ENCODE data around the gene C20orf173.

Gene C20orf173

GRCh38 chr20:35506179-35506578 is 23.3 kb downstream of the C20orf173 start:
- no peak for DNase-seq

- no peak for DNase-seq
Measured at GRCh38 chr20:35504751-35505150, 24.7 kb downstream of the C20orf173 start.

- no peak for DNase-seq
Measured at GRCh38 chr20:35503841-35504561, 25.5 kb downstream of the C20orf173 start.

GRCh38 chr20:35503281-35503680 is 26.2 kb downstream of the C20orf173 start:
- no peak for DNase-seq

GRCh38 chr20:35502352-35502751 is 27.1 kb downstream of the C20orf173 start:
- peak; percentile 35 to 50 (median 39) for DNase-seq

GRCh38 chr20:35499271-35499670 is 30.2 kb downstream of the C20orf173 start:
- no peak for DNase-seq

DNA sequence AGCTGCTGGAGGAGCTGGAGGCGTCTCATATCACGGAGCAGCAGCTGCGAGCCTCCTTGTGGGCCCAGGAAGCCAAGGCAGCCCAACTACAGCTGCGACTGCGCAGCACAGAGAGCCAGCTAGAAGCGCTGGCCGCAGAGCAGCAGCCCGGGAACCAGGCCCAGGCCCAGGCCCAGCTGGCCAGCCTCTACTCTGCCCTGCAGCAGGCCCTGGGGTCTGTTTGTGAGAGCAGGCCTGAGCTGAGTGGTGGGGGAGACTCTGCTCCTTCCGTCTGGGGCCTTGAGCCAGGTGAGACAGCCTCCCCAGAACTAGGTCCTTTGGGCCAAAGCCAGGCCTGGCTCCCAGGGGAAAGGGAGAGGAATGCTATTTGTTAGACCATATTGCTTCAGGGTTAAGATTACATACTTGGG is 31.7 kb downstream of the C20orf173 start:
- no peak for DNase-seq

DNA sequence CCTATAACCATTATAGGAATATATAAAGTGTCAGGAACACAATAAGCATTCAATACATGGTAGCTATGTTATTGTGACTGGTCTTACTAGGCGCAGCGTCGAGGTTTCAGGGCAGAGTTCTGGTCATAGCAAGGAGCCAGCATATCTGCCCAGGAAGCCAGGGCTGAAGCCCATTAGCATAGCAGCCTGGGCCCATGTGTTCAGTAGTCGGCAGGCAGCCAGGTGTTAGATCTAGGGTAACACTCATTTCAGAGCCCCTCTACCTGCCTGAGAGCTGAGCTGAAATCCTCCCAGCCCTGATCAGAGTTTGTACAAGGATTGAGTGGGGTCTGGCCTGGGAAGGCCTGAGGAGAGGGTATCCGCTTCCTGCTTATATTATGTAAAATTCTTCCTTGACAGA is 32.1 kb downstream of the C20orf173 start:
- no peak for DNase-seq

DNA sequence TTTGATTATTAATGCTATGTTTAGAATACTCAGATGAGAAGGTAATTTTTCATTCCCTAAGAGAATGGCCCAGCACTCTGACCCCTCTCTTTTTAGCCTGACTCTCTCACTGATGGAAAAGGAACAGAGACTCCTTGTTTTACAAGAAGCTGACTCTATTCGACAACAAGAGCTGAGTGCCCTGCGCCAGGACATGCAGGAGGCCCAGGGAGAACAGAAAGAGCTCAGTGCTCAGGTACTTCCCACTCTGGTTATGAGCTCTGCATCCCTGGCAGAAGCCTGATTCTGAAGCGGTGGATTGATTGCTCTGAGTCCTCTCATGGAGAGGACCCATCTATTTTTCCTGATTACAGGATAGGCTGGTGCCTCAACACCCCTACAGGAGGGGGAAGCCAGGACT is 33.0 kb downstream of the C20orf173 start:
- DNase-seq, result no peak

DNA sequence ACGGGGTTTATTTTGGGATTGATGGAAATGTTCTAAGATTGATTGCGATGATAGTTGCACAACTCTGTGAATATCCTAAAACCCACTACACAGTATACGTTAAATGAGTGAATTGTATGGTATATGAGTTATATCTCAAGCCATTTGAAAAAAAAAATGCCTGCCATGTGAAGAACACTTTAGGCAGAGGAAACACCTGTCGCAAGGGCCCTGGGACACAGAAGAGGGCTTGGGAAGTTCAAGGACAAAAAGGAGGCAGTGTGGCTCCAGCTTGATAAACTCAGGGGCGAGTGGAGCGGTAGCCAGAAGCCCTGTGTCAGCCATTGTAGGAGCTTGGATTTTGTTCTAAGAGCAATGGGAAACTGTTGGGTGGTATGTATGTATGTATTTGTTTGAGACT is 37.1 kb downstream of the C20orf173 start:
- no peak for DNase-seq

DNA sequence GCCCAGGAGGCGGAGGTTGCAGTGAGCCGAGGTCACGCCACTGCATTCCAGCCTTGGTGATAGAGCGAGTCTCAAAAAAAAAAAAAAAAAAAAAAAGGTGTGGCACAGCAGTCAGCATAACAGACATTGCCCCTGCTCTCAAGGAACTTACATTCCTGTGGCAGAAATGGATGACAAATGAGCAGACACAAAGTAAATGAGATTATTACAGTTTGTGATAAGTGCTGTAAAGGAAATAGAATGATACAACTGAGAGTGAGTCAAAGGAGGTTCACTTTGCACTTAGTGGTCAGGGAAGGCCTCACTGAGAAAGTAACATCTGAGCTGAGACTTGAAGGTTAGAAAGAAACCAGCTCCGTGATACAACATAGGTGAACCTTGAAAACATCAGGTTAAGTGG is 37.6 kb downstream of the C20orf173 start:
- peak in 1 of 3 donors; percentile 10 for DNase-seq

- peak; percentile 56 to 57 (median 56) for DNase-seq
Measured at GRCh38 chr20:35490736-35491181, 38.7 kb downstream of the C20orf173 start.

DNA sequence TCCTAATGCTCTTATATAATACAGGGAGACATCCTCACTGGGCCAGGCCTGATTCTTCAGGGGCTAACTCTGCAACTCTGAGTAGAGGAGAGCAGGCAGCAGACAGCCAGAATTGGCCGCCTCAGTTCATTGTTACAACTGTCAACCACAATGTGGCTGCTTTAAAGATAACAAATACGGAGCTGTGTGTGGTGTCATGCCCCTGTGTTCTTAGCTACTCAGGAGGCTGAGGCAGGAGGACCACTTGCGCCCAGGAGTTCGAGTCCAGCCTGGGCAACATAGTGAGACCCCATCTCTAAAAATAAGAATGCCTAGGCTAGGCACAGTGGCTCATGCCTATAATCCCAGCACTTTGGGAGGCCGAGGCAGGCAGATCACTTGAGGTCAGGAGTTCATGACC is 39.7 kb downstream of the C20orf173 start:
- no peak for DNase-seq

DNA sequence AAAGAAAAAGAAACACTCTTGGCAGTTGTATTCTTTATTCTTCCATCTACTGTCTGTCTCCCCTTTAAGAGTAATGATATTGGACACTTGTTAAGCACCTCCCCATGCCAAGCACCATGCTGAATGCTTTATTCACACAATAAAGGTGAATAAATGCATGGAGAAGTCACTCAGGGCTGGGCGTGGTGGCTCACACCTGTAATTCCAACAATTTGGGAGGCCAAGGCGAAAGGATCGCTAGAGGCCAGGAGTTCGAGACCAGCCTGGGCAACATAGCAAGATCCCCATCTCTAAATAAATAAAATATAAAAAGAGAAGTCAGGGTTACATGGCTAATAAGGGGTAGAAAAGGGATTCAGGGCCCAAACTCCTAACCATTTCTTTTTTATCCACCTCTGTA is 42.0 kb downstream of the C20orf173 start:
- no peak for DNase-seq

DNA sequence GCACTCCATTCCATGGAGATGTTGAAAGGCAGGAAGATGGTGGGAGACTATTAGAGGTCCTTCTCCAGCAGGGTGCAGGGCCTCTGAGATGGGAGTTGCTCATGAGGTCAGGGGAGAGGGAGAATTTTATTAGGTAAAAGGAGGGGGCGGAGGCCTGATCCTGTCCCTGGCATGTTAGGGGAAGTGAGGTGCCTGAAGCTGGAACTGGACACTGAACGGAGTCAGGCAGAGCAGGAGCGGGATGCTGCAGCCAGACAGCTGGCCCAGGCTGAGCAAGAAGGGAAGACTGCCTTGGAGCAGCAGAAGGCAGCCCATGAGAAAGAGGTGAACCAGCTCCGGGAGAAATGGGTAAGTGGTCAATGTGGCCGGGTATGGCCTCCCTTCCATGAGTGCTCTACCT is 49.7 kb downstream of the C20orf173 start:
- DNase-seq, result no peak

DNA sequence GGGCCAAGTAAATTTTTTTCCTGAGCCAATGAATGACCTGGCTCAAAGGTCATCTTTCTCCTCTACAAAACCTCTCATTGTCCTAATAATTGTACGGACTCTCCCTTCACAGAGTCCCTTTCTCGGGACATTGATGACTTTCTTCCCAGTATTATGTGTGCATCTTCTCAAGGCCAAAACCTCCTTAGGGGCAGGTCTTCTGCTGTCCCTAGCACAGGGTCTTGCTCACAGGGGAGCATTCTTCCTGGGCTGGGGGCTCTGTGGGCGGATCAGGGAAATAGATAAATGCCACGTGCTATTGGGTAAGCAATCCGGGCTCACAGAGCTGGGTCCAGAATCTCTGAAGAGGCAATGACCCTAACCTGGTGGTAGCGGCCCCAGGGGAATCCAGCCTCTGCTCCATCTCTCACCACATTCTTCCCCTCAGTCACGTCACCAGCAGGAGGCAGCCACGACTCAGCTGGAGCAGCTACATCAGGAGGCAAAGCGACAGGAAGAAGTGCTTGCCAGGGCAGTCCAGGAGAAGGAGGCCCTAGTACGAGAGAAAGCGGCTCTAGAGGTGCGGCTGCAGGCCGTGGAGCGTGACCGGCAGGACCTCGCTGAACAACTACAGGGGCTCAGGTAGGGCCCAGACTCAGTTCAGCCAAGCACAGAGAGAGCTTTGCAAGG is 50.5 kb downstream of the C20orf173 start:
- no peak for DNase-seq
